ENCODE measurements around the gene C16orf78.

DNA sequence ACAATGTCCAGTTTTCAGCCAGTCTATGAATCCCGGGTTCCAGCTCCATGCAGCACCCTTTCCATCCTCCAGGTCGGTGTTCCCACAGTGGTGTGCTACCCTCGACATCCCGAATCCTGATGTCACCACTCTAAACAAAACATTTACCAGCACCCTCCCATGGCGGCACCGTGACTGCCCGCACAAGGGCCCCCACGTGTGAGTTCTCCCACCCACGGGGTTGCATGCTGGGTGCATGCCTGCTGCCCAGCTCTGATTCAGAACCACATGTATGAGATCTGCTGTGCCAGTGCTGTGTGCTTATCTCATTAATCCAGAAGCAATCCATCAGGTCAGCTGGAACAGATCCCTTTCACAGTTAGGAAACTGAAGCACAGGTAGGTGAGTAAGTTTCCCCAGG, 57.4 kb downstream of the C16orf78 start:
- TF ChIP-seq POLR2A (IDR thresholded peaks at IDR 0.05; ENCODE audit: low read depth, low read length) (no peak), TAF1 (IDR thresholded peaks at IDR 0.05; ENCODE audit: low read depth, low read length) (no peak), POLR2AphosphoS5 (IDR thresholded peaks at IDR 0.05; ENCODE audit: low read depth, low read length) (no peak), PAX5 (IDR thresholded peaks at IDR 0.05; ENCODE audit: insufficient read depth, low read length, severe bottlenecking) (no peak), POU2F2 (IDR thresholded peaks at IDR 0.05; ENCODE audit: low read depth, low read length) (no peak), SPI1 (IDR thresholded peaks at IDR 0.05; ENCODE audit: low read depth, low read length) (no peak)

Measured in GM12891 (cell line).